ENCODE results near the gene RFNG. TPM values are rescaled to one million over a fixed set of nuclear protein-coding genes. Genes with fewer than 3 reads are reported as not detected.

Gene RFNG
- total and polyA plus RNA-seq, 10 of the 15 experiments (the other 5 are each of a cell fraction or from before 2014, with no cell fraction given) = 0.10 to 19.6 (median 6.2) TPM

DNA sequence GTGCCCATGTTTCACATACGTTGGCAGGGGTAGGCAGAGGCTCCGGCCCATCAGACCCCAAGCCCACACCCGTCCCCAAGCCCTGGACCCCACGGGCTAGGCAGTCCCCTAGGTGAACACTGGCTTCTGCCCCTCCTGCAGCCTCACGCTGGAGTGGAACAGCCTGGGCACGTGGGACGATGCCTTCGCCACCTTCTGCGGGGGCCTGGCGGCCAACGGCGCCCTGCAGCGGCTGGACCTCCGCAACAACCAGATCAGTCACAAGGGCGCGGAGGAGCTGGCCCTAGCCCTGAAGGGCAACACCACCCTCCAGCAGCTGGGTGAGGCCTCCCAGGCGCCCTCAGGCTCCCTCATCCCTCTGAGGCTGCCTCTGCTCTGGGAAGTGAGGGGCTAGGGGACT, 26.8 kb downstream of the RFNG start:
- DNase-seq (ENCODE audit: low read depth, low spot score) (no peak), FAIRE-seq (no peak), ATAC-seq (no peak)
- Histone ChIP-seq H3K27me3 (replicated peaks in 1 of 2; ENCODE audit: control insufficient read depth in 2 of 2, insufficient read depth in 2 of 2, low read length in 1 of 2) (no peaks in the 10 kb centered on the region), H3K4me2 (ENCODE audit: control insufficient read depth, insufficient read depth) (peak overlapping the region; percentile 96; the same call in 1 of the 2 replicates), H3K4me1 (ENCODE audit: control insufficient read depth, insufficient read depth, low read length) (peaks cover 14% of the 10 kb centered on the region), H3K9me3 (replicated peaks; ENCODE audit: control insufficient read depth, insufficient read depth, low read length) (no peaks in the 10 kb centered on the region), H4K20me1 (ENCODE audit: control insufficient read depth, insufficient read depth) (no peaks in the 10 kb centered on the region), H3K79me2 (ENCODE audit: control insufficient read depth, insufficient read depth, low read length) (peaks cover 26% of the 10 kb centered on the region), H3K9ac (ENCODE audit: control insufficient read depth, insufficient read depth, low read length) (no peak overlapping the region), H3K27ac (ENCODE audit: control insufficient read depth, insufficient read depth) (no peak overlapping the region), H3K36me3 (ENCODE audit: control insufficient read depth in 2 of 2, insufficient read depth in 2 of 2, low read length in 1 of 2) (no peaks in the 10 kb centered on the region; a peak in 1 of 4 replicates), H3K4me3 (no peak overlapping the region), H2AFZ (ENCODE audit: control insufficient read depth, low read depth, low read length) (no peak overlapping the region)
- in situ Hi-C loops (cut with MboI) = no loop called here
- ChIA-PET CTCF (no interaction called here), RAD21 (ENCODE audit: unreplicated experiment) (no interaction called here), POLR2A (interaction anchor here (0.6 kb wide), 1 partner anchor 161 kb away, joined by 3 read pairs; no protein-coding TSS in a partner anchor), SMC1A (ENCODE audit: uncharacterized antibody, unreplicated experiment) (no interaction called here)
- BruUV-seq (replicated peaks) = no TSS peak
- 88% methylated on average over 14 of the region's 17 CpGs for WGBS (ENCODE audit: insufficient coverage, insufficient replicate concordance, low lambda C conversion rate, missing lambda C conversion rate)
- intact Hi-C loops (cut with micrococcal nuclease; ENCODE audit: unreplicated experiment) = loop anchor here (5.0 kb wide), 1 partner anchor 163 kb away; the partner anchor contains the start of gene P4HB
- no peak for TF ChIP-seq EGR1 (IDR thresholded peaks at IDR 0.05; ENCODE audit: borderline replicate concordance in 1 of 2, low read depth in 2 of 2, low read length in 2 of 2)
- TF ChIP-seq, protein P1, sequence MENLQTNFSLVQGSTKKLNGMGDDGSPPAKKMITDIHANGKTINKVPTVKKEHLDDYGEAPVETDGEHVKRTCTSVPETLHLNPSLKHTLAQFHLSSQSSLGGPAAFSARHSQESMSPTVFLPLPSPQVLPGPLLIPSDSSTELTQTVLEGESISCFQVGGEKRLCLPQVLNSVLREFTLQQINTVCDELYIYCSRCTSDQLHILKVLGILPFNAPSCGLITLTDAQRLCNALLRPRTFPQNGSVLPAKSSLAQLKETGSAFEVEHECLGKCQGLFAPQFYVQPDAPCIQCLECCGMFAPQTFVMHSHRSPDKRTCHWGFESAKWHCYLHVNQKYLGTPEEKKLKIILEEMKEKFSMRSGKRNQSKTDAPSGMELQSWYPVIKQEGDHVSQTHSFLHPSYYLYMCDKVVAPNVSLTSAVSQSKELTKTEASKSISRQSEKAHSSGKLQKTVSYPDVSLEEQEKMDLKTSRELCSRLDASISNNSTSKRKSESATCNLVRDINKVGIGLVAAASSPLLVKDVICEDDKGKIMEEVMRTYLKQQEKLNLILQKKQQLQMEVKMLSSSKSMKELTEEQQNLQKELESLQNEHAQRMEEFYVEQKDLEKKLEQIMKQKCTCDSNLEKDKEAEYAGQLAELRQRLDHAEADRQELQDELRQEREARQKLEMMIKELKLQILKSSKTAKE (IDR thresholded peaks at IDR 0.05; ENCODE audit: low read depth, poor library complexity, severe bottlenecking) = no peak
